OCI-LY7 (cell line): ENCODE results near the gene SPAG16.

ENCODE experiments used
- EZH2phosphoT487 ChIP-seq: fragments of 200-600 bp; sonication (generic); IDR thresholded peaks from 2 replicates; pipeline ENCODE4 v1.6.1; 2018; ENCODE audit warnings: low read depth, borderline replicate concordance, mild to moderate bottlenecking, mixed run types, antibody characterized with exemption, low read length, moderate library complexity, mixed read lengths
- TF ChIP-seq, protein P1 (sequence below): fragments of 200-600 bp; sonication (generic); conservative IDR thresholded peaks from 2 replicates; pipeline ENCODE4 v1.5.1; 2014; ENCODE audit warnings: mild to moderate bottlenecking, antibody characterized with exemption, low read length, moderate library complexity, mixed read lengths

DNA sequence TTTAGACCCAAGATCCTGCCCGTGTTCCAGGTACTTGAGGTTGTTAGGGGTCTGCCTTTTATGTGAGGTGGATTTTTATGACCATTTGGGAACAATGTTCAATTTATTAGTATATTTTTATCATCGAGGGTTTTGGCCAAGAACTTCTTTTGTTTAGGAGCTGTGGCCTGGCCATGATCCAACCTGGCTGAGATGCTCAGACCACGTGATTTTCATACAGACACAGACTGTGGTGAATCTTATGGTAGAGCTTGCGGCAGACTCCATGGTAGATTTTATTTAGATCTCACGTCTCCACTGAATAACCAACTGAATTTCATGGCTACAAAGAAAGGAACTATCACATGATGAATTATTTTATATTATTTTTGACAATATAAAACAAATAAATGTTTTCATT lies 721.1 kb downstream of the SPAG16 start:
- TF ChIP-seq, protein P1, sequence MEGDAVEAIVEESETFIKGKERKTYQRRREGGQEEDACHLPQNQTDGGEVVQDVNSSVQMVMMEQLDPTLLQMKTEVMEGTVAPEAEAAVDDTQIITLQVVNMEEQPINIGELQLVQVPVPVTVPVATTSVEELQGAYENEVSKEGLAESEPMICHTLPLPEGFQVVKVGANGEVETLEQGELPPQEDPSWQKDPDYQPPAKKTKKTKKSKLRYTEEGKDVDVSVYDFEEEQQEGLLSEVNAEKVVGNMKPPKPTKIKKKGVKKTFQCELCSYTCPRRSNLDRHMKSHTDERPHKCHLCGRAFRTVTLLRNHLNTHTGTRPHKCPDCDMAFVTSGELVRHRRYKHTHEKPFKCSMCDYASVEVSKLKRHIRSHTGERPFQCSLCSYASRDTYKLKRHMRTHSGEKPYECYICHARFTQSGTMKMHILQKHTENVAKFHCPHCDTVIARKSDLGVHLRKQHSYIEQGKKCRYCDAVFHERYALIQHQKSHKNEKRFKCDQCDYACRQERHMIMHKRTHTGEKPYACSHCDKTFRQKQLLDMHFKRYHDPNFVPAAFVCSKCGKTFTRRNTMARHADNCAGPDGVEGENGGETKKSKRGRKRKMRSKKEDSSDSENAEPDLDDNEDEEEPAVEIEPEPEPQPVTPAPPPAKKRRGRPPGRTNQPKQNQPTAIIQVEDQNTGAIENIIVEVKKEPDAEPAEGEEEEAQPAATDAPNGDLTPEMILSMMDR = no peak
- TF ChIP-seq EZH2phosphoT487 = no peak
